ENCODE measurements around the gene HTR7.

DNA sequence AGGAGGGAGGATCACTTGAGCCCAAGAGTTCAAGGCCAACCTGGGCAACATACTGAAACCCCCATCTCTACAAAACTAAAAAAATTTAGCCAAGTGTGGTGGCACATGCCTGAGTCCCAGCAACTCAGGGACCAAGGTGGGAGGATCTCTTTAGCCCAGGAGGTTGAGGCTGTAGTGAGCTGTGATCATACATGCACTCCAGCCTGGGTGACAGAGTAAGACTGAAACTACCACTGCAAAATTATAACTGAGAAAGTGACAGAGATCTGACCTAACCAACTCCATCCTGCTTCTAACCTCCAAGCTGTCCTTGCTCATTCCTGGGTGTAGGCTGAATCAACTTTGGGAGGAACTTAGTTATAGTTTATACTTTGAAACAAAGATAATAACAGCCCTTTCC is 59.4 kb downstream of the HTR7 start:
- TF ChIP-seq, protein P1, sequence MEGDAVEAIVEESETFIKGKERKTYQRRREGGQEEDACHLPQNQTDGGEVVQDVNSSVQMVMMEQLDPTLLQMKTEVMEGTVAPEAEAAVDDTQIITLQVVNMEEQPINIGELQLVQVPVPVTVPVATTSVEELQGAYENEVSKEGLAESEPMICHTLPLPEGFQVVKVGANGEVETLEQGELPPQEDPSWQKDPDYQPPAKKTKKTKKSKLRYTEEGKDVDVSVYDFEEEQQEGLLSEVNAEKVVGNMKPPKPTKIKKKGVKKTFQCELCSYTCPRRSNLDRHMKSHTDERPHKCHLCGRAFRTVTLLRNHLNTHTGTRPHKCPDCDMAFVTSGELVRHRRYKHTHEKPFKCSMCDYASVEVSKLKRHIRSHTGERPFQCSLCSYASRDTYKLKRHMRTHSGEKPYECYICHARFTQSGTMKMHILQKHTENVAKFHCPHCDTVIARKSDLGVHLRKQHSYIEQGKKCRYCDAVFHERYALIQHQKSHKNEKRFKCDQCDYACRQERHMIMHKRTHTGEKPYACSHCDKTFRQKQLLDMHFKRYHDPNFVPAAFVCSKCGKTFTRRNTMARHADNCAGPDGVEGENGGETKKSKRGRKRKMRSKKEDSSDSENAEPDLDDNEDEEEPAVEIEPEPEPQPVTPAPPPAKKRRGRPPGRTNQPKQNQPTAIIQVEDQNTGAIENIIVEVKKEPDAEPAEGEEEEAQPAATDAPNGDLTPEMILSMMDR (IDR thresholded peaks at IDR 0.05; ENCODE audit: borderline replicate concordance, extremely low read depth, low read length, poor library complexity, severe bottlenecking), result no peak
- no peak for TF ChIP-seq EZH2 (IDR thresholded peaks at IDR 0.05; ENCODE audit: borderline replicate concordance, low read depth, low read length, severe bottlenecking)

Data from DND-41 (cell line).